HCEC 1CT (cell line): Measurements from ENCODE around the gene PDE6C.

Experiments used
- DNase-seq: peaks from one replicate; pipeline ENCODE4 v3.0.0-alpha.2; 2017

The PDE6C gene

GRCh38 chr10:93612311-93612710 lies at the start of gene PDE6C:
Gene PDE6C, plus strand, starts transcription at chr10:93612537. Its CDS starts 189 bp downstream, at chr10:93612726.
- DNase-seq = no peak

- DNase-seq = no peak
These were observed 46.9 kb upstream of the PDE6C start for GRCh38 chr10:93565446-93565845.

GRCh38 chr10:93566435-93567276 lies 45.7 kb upstream of the PDE6C start, which contains the start of gene FFAR4:
Gene FFAR4, plus strand, starts transcription at chr10:93566665. Its CDS starts 56 bp downstream, at chr10:93566721.
- DNase-seq = no peak

GRCh38 chr10:93567277-93568104 lies 44.8 kb upstream of the PDE6C start:
- no peak for DNase-seq

GRCh38 chr10:93568105-93568390 lies 44.3 kb upstream of the PDE6C start:
- DNase-seq = no peak

GRCh38 chr10:93570383-93570782 lies 42.0 kb upstream of the PDE6C start:
- DNase-seq = no peak

- DNase-seq = no peak
These were observed 39.7 kb upstream of the PDE6C start for GRCh38 chr10:93572606-93573005.

GRCh38 chr10:93573051-93573909 lies 39.1 kb upstream of the PDE6C start:
- no peak for DNase-seq

- no peak for DNase-seq
These were observed 38.4 kb upstream of the PDE6C start for GRCh38 chr10:93573924-93574323.

GRCh38 chr10:93576888-93577287 lies 35.4 kb upstream of the PDE6C start:
- DNase-seq = no peak

GRCh38 chr10:93577565-93577964 lies 34.8 kb upstream of the PDE6C start:
- DNase-seq = no peak

- DNase-seq = no peak
These were observed 33.2 kb upstream of the PDE6C start for GRCh38 chr10:93579089-93579488.

- DNase-seq = no peak
These were observed 32.2 kb upstream of the PDE6C start for GRCh38 chr10:93579985-93580711.

- DNase-seq = no peak
These were observed 31.5 kb upstream of the PDE6C start for GRCh38 chr10:93580828-93581227.

- DNase-seq = no peak
These were observed 27.9 kb upstream of the PDE6C start for GRCh38 chr10:93584445-93584844.

- no peak for DNase-seq
These were observed 22.4 kb upstream of the PDE6C start for GRCh38 chr10:93589648-93590562.

- DNase-seq = no peak
These were observed 21.7 kb upstream of the PDE6C start for GRCh38 chr10:93590638-93591037.

- DNase-seq = no peak
These were observed 21.1 kb upstream of the PDE6C start for GRCh38 chr10:93591065-93591808.

- no peak for DNase-seq
These were observed 19.1 kb upstream of the PDE6C start for GRCh38 chr10:93593254-93593653.

- DNase-seq = no peak
These were observed 18.6 kb upstream of the PDE6C start for GRCh38 chr10:93593749-93594148.

- no peak for DNase-seq
These were observed 17.8 kb upstream of the PDE6C start for GRCh38 chr10:93594518-93594917.
